Loucy (cell line): ENCODE results near the gene SLC45A3.

Experiments
- CTCF ChIP-seq: fragments of 200-600 bp; sonication (generic); conservative IDR thresholded peaks from 2 replicates; pipeline ENCODE4 v1.5.1; 2014; ENCODE audit warnings: mild to moderate bottlenecking, antibody characterized with exemption, low read length
- EZH2phosphoT487 ChIP-seq: fragments of 200-600 bp; IDR thresholded peaks from 2 replicates; pipeline ENCODE4 v1.6.1; 2018; ENCODE audit warnings: antibody characterized with exemption, mild to moderate bottlenecking, moderate library complexity, borderline replicate concordance

GRCh38 chr1:205719015-205719414 lies 38.7 kb upstream of the SLC45A3 start:
- TF ChIP-seq CTCF (no peak), EZH2phosphoT487 (no peak)
